ENCODE data around the gene CFAP97. TPM values are rescaled to one million over a fixed set of nuclear protein-coding genes. Genes with fewer than 3 reads are reported as not detected.
"Not testable (repeated sequence)": the region's sequence is repeated elsewhere in the genome, so short reads cannot be mapped to it uniquely, and the experiment has no call there.

Gene CFAP97
- 45.1 TPM for total RNA-seq
- long read RNA-seq, full-length matches to known transcripts, result 3 of 33 reads
- long read RNA-seq, partial matches to known transcripts, result 22 of 33 reads
- long read RNA-seq, other reads (novel, unspliced or antisense), result 8 of 33 reads

- DNase-seq (ENCODE audit: low spot score), result peak; percentile 97
Measured at GRCh38 chr4:185203486-185204237, at the start of gene CFAP97. Gene CFAP97, minus strand, starts transcription at chr4:185204000. Its CDS starts 12,804 bp downstream, at chr4:185191196.

GRCh38 chr4:185249105-185249504 is 45.3 kb upstream of the CFAP97 start:
- DNase-seq (ENCODE audit: low spot score), result no peak

GRCh38 chr4:185248393-185249039 is 44.7 kb upstream of the CFAP97 start:
- no peak for DNase-seq (ENCODE audit: low spot score)

- no peak for DNase-seq (ENCODE audit: low spot score)
Measured at GRCh38 chr4:185247151-185247550, 43.4 kb upstream of the CFAP97 start.

- DNase-seq (ENCODE audit: low spot score), result no peak
Measured at GRCh38 chr4:185246453-185246852, 42.7 kb upstream of the CFAP97 start.

- DNase-seq (ENCODE audit: low spot score), result no peak
Measured at GRCh38 chr4:185244763-185245162, 41.0 kb upstream of the CFAP97 start.

- DNase-seq (ENCODE audit: low spot score), result no peak
Measured at GRCh38 chr4:185243879-185244278, 40.1 kb upstream of the CFAP97 start.

- DNase-seq (ENCODE audit: low spot score), result no peak
Measured at GRCh38 chr4:185242749-185243533, 39.1 kb upstream of the CFAP97 start.

- not testable (repeated sequence) for DNase-seq (ENCODE audit: low spot score)
Measured at GRCh38 chr4:185240486-185240885, 36.7 kb upstream of the CFAP97 start.

- DNase-seq (ENCODE audit: low spot score), result no peak
Measured at GRCh38 chr4:185238750-185239149, 35.0 kb upstream of the CFAP97 start.

GRCh38 chr4:185238215-185238681 is 34.4 kb upstream of the CFAP97 start:
- no peak for DNase-seq (ENCODE audit: low spot score)

- DNase-seq (ENCODE audit: low spot score), result no peak
Measured at GRCh38 chr4:185237175-185237574, 33.4 kb upstream of the CFAP97 start.

GRCh38 chr4:185235843-185236503 is 32.2 kb upstream of the CFAP97 start:
- no peak for DNase-seq (ENCODE audit: low spot score)

GRCh38 chr4:185235119-185235842 is 31.5 kb upstream of the CFAP97 start:
- DNase-seq (ENCODE audit: low spot score), result no peak

GRCh38 chr4:185232370-185232769 is 28.6 kb upstream of the CFAP97 start:
- no peak for DNase-seq (ENCODE audit: low spot score)

GRCh38 chr4:185229021-185229818 is 25.4 kb upstream of the CFAP97 start:
- DNase-seq (ENCODE audit: low spot score), result no peak

- no peak for DNase-seq (ENCODE audit: low spot score)
Measured at GRCh38 chr4:185227713-185228278, 24.0 kb upstream of the CFAP97 start.

GRCh38 chr4:185227131-185227551 is 23.3 kb upstream of the CFAP97 start:
- DNase-seq (ENCODE audit: low spot score), result no peak

GRCh38 chr4:185225940-185226339 is 22.1 kb upstream of the CFAP97 start:
- DNase-seq (ENCODE audit: low spot score), result no peak
